Lung microvascular endothelial cell (primary cell): ENCODE data around the gene AMIGO3. TPM values are rescaled to one million over a fixed set of nuclear protein-coding genes. Genes with fewer than 3 reads are reported as not detected.
A peak's percentile ranks its signal among the peaks of the same experiment; 100 is the strongest.
"Not testable (repeated sequence)": the region's sequence is repeated elsewhere in the genome, so short reads cannot be mapped to it uniquely, and the experiment has no call there.

Experiments used
- DNase-seq, 2 donors: peaks; one replicate each; pipeline versions ENCODE4 v3.0.0 to v3.0.0-alpha.2; 2010; ENCODE audit warnings: low read depth in 2 of 2
- total RNA-seq: library from RNA; depleted of rRNA; stranded (reverse); fragments of >200 nt; gene quantifications from 2 replicates; pipeline ENCODE4 v1.2.1, GENCODE V29; 2014

The AMIGO3 gene
- total RNA-seq, 1 donor from 2014 or later: 0.40 TPM

DNA sequence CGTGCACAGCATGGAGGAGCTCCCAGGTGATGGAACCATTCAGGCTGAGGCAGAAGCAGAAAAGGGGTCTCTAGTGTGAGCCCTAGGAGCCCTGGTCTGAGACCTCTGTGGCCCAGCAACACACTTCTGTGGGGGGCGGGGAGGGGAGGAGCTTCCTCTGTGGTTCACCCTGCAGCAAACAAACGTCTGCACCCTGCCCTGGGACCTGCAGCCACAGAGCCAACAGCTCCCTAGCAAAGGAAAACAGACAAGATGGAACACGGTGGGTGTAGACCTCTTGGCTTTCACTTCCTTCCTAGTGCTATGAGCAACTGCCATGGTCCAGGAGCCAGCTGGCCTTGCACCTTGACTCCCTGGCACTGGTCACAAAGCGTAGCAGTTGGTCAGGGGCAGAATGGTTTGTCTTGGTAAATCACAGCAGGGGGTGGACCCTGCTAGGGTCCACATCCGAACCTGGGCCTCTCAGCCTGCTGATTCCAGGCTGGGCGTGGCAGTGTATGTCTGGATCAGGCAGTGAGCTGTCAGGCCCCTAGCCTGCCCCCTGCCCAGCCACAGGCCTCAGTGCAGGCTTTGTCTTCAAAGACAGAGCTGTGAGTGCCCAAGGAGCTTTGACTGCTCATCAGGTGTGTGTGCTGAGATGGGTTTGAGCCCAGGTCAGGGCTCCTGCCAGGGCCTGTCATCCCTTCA, 6.7 kb downstream of the AMIGO3 start:
- no peak for DNase-seq

DNA sequence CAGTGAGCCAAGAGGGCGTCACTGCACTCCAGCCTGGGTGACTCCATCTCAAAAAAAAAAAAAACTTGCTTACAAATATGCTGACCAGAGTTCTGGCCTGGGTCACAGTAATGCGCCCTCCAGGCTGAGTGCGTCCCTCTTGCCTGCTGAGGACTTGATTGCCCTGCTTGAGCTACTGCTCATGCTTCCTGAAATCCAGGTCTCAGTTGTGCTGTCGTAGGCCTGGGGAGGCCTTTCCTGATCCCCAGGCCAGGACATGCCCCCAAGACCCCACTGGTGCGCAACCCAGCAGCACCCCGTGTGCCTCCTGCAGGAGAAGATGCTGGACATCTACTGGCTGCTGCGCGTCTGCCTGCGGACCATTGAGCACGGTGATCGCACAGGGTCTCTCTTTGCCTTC, 7.3 kb downstream of the AMIGO3 start:
- no peak for DNase-seq

DNA sequence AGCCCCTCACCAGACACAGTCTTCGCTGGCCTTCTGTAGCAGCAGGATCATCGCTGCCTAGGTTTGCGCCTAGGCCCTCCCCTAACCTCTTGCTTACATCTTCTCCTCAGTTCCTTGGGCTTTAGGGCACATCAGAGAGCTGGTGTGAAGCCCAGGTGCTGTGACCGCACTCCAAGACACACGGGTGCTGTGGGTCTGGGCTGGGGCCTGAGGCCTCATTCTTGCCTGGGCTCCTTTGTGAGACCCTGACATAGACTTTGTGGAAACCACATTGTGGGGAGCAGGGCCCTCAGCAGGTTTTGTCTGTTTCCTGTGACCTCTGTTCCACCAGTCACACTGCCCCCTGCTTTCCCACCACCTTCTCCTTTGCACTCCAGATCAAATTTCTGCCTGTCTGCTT, 8.0 kb downstream of the AMIGO3 start:
- no peak for DNase-seq

DNA sequence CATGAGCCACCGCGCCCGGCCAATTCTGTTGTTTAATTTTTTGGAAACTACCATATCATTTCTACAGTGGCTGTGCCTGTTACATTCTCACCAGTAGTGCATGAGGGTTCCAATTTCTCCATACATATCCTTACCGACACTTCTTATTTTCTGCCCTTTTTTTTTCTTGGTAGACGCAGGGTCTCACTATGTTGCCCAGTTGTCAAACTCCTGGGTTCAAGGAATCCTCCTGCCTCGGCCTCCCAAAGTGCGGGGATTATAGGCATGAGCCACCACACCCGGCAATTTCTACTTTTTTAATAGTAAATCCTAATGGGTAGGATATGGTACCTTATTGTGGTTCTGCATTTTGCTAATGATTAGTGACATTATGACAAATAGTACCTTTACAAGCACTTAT, 9.6 kb downstream of the AMIGO3 start:
- no peak for DNase-seq

DNA sequence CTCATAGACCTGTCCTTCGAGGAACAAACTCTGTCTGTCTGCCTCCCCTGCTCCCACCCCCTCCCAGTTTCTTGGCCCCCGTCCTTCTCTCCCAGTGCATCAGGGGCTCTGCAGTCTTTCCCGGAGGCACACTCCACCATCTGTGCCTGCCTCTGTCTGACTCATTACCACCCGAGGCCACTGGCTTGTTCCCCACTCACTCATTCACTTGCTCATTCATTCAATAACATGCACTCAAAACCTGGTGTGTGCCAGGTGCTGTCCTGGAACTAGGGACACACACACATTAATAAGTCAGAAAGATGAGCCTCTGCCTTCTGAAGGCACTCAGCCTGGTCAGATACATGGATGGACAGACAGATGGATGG, 12.4 kb downstream of the AMIGO3 start:
- no peak for DNase-seq

DNA sequence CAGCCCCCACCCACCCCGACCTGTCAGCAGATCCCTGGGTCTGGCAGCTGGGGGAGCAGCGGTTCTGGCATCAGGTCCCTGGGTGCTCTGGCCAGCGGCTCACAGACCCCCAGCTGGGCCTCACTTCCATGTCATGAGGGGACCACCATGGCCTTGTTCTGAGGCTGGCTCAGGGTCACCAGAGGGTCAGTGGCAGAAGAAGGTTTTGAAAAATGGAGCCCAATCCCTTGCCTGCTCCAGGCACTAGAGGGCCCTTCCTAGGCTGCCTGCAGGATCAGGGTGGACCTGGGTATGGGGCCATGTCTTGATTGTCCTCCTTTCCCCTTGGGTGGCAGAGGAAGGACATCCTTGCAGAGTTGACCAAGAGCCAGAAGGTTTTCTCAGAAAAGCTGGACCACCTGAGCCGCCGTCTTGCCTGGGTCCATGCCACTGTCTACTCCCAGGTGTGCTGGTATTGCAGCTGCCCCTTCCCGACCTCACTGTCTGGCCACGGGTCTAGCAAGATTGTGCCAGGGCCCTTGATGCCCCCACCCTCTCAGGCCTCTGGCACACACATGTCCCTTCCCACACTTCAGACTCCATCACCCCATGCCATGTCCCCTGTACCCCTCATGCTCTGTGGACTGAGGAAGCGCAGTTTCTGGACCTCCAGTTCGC, 12.9 kb downstream of the AMIGO3 start:
- DNase-seq: no peak

DNA sequence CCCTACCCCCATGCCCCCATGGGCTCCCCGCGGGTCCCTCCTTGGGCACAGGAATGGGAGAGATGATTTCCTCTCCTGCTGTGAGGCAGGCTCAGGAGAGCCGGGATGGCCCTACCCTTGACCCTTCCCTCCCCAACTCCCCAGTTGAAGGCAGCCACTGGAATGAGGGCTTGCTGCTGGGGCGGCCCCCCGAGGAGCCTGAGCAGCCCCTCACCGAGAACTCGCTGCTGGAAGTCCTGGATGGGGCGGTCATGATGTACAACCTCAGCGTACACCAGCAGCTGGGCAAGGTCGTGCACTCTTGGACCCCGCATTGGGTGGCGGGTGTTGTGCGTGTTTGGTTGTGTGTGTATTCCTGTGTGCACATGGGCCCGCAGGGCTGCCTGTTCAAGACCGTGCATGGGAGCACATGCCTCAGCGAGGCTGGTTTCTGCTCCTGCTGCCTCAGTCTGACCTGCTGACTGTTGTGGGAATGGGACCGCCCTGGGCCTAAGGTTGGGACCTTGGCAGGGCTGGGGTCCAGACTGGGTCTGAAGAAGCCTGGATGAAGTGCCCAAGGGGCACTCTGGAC, 14.0 kb downstream of the AMIGO3 start:
- DNase-seq: no peak

DNA sequence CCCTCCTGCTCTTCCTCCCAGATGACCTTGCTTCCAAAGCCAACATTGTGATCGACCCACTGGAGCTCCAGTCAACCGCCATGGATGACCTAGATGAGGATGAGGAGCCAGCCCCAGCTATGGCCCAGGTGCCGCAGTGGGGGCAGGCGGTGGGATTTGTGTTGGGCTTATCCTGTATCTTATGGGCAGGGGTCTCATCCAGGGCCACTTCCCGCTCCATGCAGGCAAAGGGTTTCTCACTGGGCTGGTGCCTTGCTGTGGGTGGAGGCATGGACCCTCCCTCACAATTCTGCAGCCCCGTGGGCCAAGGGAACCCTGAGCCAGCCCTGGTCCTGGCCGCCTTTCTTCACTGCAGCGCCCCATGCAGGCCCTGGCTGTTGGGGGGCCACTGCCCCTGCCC, 14.9 kb downstream of the AMIGO3 start:
- no peak for DNase-seq

DNA sequence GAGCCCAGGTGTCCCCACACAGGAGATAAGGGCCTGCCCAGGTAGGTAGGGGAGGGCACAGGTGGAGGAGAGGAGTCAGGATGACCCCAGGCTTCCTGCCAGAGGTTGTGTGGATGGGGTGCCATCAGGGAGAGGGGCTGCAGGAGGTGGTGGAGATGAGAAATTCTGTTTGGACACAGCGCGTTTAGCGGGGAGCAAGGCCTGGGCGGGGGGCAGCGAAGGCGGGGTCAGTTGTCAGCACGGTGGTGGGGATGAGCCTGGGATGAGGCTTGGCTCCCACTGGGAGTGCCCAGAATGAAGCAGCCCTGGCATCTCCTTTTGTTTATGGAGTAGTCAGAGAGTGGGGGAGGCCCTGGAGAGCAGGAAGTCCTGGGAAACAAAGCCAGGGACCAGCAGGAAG, 15.5 kb downstream of the AMIGO3 start:
- DNase-seq: peak; percentile 33 to 46

DNA sequence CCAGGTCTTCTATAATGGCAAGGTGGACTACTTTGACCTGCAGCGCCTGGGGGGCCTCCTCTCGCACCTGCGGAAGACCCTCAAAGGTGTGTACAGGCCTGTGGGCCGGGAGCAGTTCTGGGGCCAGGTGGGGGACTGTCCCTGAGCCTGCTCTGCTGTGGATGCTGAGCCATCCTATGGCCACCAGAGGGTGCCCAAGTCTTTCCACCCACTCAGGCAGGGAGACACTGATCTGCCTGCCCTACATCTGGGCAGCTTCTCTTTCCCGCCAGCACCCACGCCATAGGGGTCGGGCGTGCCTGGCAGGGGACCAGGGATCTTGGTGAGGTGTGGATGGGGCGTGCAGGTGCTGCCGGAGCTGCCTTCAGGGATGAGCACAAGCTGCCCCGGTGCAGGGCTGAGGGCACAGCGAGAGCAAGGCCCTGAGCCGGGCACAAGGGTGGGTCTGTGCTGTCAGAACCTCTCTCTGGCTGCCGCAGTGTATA, 16.0 kb downstream of the AMIGO3 start:
- DNase-seq: peak; percentile 74 to 86

DNA sequence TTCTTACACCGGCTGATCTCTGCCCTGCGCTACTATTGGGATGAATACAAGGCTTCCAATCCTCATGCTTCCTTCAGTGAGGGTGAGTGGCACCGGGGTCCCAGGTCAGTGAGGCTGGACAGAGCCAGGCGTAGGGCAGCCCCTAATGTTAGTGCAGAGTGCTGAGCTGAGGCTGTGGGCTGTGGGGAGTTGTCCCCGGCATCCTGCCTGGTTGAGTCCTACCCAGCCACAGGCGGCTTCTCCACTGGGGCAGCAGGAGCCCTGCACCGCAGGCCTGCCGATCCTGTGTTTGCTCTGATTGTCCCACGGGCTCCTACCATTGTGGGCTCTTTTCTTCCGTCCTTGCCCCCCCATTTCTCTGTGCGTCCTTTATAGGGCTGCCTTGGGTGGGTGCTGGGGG, 16.8 kb downstream of the AMIGO3 start:
- DNase-seq: no peak

DNA sequence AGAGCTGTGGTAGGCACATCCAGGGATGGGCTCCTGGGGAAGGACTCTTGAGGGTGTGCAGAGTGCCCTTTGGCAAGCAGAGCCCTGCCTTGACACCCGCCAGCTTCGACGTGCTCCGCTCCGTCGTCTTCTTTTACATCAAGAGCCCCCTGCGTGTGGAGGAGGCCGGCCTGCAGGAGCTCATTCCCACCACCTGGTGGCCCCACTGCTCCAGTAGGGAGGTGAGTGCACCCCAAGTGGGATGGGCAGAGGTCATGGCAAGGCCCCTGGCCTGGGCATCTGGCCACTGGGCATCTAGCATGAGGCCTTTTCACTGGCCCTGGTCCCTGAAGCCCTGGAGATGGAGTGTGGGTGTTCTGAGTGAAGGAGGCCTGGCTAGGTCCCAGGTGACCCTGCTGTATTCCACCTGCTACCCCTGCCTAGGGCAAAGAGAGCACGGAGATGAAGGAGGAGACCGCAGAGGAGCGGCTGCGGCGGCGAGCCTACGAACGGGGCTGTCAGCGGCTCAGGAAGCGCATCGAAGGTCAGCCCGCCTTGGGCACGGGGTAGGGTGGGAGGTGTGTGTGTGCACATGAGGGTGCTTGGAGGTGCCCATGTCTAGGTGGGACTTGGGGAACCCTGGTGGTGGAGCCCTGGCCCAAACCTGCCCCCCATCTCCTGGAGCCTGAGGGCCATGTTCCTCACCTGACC, 18.0 kb downstream of the AMIGO3 start:
- DNase-seq: no peak

DNA sequence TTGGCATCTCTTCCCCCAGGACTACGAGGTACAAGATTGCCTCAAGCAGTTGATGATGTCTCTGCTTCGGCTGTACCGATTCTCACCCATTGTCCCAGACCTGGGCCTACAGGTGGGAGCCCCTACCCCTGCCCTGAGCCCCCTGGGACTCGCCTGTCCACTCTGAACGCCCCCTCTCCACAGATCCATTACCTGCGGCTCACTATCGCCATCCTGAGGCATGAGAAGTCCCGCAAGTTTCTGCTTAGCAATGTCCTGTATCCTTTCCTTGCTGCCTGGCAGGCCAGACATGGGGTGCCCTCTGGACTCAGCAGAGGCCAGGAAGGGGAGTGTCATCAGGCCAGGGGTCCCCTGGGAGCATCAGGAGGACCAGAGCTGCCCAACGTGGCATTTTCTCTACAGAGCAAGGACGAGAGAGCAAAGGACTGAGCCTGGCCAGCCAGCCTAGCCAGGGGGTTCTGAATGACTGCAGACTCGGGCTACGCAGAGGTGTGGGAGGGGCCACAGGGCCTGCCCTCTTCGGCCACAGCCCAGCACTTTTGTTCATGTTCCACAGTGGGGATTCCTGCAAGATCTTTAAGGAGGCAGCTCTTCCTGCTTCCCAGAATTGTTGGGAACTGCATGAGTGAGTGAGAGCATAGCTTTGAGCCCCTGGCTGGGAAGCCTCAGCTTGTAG, 18.9 kb downstream of the AMIGO3 start:
- DNase-seq: no peak

DNA sequence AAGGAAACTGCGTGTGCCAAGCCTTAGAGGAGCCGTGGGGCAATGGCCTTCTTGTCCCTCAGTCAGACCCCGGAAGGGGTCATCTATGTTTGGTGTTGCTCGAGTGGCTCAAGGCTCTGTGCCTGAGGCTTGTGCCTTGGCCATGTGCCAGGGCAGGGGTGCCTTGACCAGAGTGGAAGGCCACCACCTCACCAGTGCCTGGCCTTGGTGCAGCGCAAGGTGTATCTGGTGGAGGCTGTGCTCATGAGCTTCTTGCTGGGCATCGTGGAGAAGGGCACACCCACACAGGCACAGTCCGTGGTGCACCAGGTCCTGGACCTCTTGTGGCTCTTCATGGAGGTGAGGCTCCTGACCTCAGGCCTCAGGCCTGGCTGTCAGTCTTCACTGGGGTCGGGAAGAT, 19.5 kb downstream of the AMIGO3 start:
- DNase-seq: no peak

DNA sequence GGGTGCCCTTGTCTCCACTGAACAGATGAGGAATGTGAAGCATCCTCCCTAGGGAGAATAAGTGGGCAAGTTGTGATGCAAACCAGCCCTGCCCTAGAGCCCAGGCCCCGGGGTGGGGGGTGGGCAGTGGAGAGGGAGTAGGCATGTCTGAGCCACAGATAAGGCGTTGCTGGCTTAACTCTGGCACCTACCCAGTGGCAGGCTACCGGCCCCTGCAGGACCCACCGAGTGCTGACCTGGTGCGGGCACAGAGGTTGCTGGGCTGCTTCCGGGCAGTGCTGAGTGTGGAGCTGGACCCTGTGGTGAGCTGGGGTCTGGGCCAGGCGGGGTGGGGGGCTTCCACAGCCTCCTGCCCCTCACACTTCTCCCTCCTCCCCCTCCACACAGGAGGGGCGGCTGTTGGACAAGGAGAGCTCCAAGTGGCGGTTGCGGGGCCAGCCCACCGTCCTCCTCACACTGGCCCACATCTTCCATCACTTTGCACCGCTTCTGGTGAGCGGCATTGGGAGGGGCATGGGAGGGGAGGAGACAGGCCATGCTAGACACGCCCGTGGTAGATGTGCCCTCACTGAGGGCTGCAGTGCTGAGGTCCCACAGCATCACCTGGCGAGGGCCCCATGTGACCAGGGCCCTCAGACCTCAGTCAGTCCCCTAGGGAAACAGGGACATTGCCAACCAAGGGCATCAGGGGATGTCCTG, 20.1 kb downstream of the AMIGO3 start:
- no peak for DNase-seq

DNA sequence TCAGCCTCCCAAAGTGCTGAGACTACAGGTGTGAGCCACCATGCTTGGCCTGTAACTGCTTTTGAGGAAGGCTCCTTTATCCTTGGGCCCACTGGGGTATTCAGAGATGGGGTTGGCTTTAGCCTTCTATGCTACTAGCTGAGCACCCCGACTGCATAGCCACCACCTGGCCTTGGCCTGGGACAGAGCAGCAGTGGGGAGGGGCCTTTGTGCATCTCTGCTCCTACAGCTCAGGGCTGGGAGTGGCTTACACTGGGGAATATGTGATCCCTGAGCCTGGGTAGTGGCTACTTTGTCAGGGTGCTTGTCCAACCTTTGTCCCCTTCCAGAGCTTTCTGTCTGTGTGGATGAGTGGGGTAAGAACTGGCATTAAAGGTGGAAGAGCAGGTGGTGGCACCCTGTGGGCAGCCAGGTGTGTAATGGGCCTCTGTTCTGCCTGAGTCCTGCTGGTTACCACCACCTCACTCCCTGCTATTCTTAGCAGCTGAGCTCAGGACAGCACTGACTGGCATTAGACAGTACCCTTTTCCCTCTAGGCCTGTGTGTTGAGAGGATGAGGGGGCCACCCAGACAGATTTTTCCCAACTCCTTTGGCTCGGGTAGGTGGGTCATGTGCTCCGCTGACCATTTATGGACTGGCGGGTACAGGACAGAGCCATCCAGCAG, 24.0 kb downstream of the AMIGO3 start:
- DNase-seq: not testable (repeated sequence)

DNA sequence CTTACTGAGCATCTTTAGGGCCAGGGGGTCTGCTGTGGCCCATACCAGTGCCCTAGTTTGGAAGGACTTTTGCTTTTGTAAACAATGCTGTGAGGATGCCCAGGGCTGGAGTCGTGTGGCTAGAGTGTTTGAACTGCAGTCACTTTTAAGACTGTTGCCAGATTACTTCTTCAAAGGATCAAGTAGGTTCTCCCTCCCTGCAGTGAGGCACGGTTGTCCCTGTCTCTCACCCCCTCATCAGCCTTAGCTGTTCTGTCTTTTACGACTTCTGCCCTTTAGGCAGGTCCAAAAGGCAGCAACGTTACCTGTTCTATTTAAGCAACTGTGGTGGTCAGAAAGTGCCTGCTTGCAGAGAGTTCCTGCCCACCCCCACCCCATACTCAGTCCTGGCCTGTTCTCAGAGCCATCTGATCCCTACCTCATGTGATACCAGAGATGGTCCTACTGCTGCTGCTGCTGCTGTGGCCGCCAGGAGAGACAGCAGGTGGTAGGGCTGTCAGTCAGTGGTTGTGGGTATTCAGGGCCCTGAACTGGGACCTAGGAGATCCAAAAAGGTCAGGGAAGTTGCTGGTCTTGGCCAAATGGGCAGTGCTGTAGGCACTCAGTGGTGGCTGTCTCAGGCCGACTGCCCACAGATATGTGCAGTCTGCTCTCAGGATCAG, 24.9 kb downstream of the AMIGO3 start:
- not testable (repeated sequence) for DNase-seq

DNA sequence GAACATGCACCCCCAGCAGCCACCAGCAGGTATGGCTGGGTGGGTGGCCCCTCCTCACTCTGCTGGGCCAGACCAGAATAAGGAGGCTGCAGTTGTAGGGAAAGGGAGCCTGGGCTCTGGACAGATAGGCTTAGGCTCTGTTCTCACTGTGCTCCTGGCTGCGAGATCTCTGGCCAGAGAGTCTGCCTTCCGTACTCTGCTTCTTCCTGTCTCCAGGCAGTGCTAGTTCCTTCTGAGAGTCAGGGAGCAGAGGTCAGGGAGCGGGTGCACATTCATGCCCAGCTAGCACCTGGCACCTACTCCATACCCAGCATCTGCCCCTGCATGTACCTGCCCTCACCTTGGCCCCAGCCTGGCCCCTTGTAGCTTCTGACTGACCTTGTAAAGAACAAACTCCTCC, 28.0 kb downstream of the AMIGO3 start:
- DNase-seq: not testable (repeated sequence)

DNA sequence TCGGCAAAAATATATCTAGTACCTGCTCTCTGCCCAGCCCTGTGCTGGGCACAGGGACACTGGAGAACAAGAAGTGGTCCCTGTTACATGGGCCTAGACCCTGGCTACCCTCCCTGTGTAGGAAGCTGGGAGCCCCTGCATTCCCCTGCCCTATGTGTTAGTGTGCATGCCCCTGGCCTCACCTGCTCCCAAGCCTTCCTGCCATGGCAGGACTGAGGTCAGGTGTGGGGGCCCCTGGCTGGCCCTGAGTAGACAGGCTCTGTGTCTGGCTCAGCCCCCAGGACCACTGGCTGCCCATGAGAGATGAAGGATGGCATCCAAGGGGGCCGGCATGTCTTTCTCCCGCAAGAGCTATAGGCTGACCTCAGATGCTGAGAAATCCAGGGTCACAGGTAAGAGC, 28.6 kb downstream of the AMIGO3 start:
- DNase-seq: not testable (repeated sequence)
